Activated CD4-positive, alpha-beta T cell treated with anti-CD3 and anti-CD28 coated beads for 36 hours (primary cell): Measurements from ENCODE around the gene MYL6. TPM values are rescaled to one million over a fixed set of nuclear protein-coding genes. Genes with fewer than 3 reads are reported as not detected.

Source experiments
- ATAC-seq: fragments of 200-7000 bp; cut with Tn5 transposase; one replicate; pipeline ENCODE4 v1.10.0; 2021; ENCODE audit warnings: mild to moderate bottlenecking, moderate library complexity
- CTCF ChIA-PET: fragments of 350-600 bp; sonication (Branson Sonifier 250); formaldehyde crosslinking; loops from one replicate; lab custom pipeline; 2021; ENCODE audit warnings: antibody characterized with exemption; lab: Charles Lee
- POLR2A ChIA-PET: fragments of 350-600 bp; sonication (Branson Sonifier 250); formaldehyde crosslinking; loops from one replicate; lab custom pipeline; 2021; ENCODE audit warnings: antibody characterized with exemption, inconsistent platforms; lab: Charles Lee
- DNase-seq: peaks from one replicate; pipeline ENCODE4 v3.0.0-alpha.2; 2020
- H3K27ac Mint-ChIP-seq: one replicate; pipeline ENCODE4 v1.8.0; 2021; ENCODE audit warnings: mixed read lengths
- H3K27me3 Mint-ChIP-seq: one replicate; pipeline ENCODE4 v1.8.0; 2021; ENCODE audit warnings: mixed read lengths
- H3K36me3 Mint-ChIP-seq: one replicate; pipeline ENCODE4 v1.8.0; 2021; ENCODE audit warnings: low read depth, mixed read lengths
- H3K4me1 Mint-ChIP-seq: one replicate; pipeline ENCODE4 v1.8.0; 2021; ENCODE audit warnings: mixed read lengths
- H3K4me3 Mint-ChIP-seq: one replicate; pipeline ENCODE4 v1.8.0; 2021; ENCODE audit warnings: mild to moderate bottlenecking, moderate library complexity, mixed read lengths
- H3K9me3 Mint-ChIP-seq: one replicate; pipeline ENCODE4 v1.8.0; 2021; ENCODE audit warnings: low read depth, mixed read lengths
- intact Hi-C, 2 experiments: fragments of 100-400 bp; cut with DNase I in 1 of 2; cut with micrococcal nuclease in 1 of 2; formaldehyde crosslinking; loops; one replicate each; pipeline versions ENCODE4 v1.14.2 to v1.15.1; 2022 to 2024; cut with DNase I, micrococcal nuclease
- total RNA-seq, 2 experiments: library from RNA; stranded (reverse); gene quantifications; one replicate each; pipeline ENCODE4 v1.2.3, GENCODE V29; 2021

The MYL6 gene
- total RNA-seq, 2 experiments from 2014 or later, result 692 to 918 TPM

DNA sequence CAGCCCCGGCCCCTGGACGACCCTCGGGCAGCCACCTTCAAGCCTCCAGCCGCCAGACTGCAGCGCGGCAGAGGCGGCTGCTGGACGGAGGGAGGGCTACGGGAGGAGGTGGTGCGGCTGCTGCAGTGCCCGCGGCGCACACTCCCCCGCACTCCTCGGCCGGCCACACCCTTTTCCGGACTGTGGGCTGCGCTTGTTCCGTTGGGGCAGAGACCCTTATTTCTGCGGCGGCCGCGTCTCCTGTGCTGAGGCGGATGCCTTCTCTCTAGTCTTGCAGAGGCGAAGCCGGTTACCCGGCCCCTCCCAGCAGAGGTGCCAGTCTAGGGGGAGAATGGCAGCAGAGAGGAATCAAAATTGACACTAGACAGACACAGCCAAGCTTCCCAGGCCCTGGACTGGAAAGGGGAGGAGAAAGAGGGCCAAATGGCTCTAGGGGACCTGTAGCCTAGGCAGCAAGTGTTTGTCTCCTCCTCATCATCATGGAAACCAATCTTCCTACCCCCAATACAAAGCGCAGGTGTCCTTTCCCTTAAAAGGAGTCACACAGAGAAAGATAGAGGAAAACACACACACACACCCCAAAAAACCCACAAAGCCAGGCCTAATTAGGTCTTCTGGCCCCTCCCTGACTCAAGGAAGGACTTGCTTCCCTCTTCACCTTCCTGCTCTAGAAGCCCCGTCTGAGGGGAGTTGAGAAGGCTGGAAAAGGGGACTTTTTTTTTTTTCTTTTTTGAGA, 28.8 kb upstream of the MYL6 start:
- Mint-ChIP-seq H3K36me3 (peaks cover 47% of the 10 kb centered on the region), H3K4me1 (peaks cover 58% of the 10 kb centered on the region), H3K9me3 (no peaks in the 10 kb centered on the region), H3K27me3 (no peaks in the 10 kb centered on the region), H3K4me3 (peak overlapping the region; percentile 93), H3K27ac (peak overlapping the region; percentile 95)
- intact Hi-C loops, result loop anchor here in 1 of 2 experiments (5.0 kb wide), 2 partner anchors 138 to 338 kb away; partner anchors contain the start of genes COQ10A and SPRYD4
- peak; percentile 76 for DNase-seq
- ChIA-PET POLR2A (interaction anchor here (0.6 to 2.3 kb wide), 6 partner anchors 12 to 53 kb away, joined by 3 to 48 read pairs (median 10); partner anchors contain the start of genes MYL6, PA2G4, RPL41 and ZC3H10), CTCF (interaction anchor here (0.6 to 7.4 kb wide), 8 partner anchors 10 to 93 kb away, joined by 3 to 112 read pairs (median 10); partner anchors contain the start of genes PA2G4, RNF41, SMARCC2 and ZC3H10)
- ATAC-seq, result peak; percentile 3

DNA sequence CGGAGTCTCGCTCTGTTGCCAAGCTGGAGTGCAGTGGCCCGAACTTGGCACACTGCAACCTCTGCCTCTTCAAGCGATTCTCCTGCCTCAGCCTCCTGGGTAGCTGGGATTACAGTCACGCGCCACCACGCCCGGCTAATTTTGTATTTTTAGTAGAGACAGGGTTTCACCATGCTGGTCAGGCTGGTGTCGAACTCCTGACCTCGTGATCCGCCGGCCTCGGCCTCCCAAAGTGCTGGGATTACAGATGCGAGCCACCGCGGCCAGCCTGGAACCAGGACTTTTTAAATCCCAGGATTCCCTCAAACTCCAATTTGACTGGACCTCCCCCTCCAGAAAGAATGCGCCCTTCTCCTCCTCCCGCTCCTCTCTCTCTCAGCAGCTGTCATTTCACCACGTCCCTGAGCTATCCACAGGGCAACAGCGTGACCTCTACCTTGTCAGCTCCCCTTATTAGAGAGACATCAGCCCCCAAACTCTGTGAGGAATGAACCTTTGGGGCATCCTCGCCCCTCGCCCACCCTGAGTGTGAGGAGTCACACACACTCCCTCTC, 28.1 kb upstream of the MYL6 start:
- Mint-ChIP-seq H3K36me3 (peaks cover 48% of the 10 kb centered on the region), H3K9me3 (no peaks in the 10 kb centered on the region), H3K27me3 (no peaks in the 10 kb centered on the region), H3K4me1 (peaks cover 56% of the 10 kb centered on the region), H3K4me3 (peak overlapping the region; percentile 93), H3K27ac (peak overlapping the region; percentile 80)
- POLR2A ChIA-PET, result no interaction called here
- ATAC-seq (no peak), DNase-seq (no peak)
- CTCF ChIA-PET, result interaction anchor here (0.6 to 0.7 kb wide), 3 partner anchors 9 to 1628 kb away, joined by 3 read pairs; no protein-coding TSS in a partner anchor
- intact Hi-C loops, result loop anchor here in 1 of 2 experiments (5.0 kb wide), 2 partner anchors 137 to 337 kb away; partner anchors contain the start of genes COQ10A and SPRYD4

DNA sequence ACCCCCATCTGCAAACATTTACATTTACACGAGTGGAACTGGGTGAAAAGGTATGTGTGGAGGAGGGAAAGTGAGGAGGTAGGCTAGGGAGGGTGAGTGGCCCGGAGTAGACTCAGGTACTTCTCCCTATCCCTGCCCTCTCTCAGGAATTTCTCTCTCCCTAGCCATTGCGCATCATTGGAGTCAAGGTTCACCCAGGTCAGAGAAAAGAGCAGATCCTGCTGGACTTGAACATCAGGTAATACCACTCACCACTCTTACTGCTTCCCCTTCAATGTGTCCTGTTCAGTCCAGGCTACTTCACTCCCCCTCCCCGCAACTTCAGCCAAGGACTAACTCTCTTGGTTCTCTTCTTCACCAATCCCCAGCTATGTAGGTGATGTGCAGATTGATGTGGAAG, 27.3 kb upstream of the MYL6 start:
- ChIA-PET POLR2A (no interaction called here), CTCF (interaction anchor here (0.6 to 0.7 kb wide), 2 partner anchors 103 to 111 kb away, joined by 3 to 4 read pairs; no protein-coding TSS in a partner anchor)
- Mint-ChIP-seq H3K4me3 (peak overlapping the region; percentile 93), H3K27ac (peak overlapping the region; percentile 43), H3K36me3 (peaks cover 52% of the 10 kb centered on the region), H3K9me3 (no peaks in the 10 kb centered on the region), H3K4me1 (peaks cover 57% of the 10 kb centered on the region), H3K27me3 (no peaks in the 10 kb centered on the region)
- intact Hi-C loops, result no loop called here
- DNase-seq (no peak), ATAC-seq (no peak)

DNA sequence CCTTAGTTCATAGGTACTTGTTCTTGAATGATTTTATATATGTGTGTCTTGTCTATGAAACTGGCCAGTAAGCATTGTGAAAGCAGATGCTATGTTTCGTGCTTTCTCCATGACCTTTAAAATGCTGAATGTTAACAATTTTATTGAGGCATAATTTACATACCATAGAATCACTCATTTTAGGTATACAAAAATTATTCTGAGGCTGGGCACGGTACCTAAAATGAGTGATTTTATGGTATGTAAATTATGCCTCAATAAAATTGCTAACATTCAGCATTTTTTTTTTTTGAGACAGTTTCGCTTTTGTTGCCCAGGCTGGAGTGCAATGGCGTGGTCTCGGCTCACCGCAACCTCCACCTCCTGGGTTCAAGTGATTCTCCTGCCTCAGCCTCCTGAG, 23.3 kb upstream of the MYL6 start:
- H3K9me3 Mint-ChIP-seq, result no peaks in the 10 kb centered on the region

DNA sequence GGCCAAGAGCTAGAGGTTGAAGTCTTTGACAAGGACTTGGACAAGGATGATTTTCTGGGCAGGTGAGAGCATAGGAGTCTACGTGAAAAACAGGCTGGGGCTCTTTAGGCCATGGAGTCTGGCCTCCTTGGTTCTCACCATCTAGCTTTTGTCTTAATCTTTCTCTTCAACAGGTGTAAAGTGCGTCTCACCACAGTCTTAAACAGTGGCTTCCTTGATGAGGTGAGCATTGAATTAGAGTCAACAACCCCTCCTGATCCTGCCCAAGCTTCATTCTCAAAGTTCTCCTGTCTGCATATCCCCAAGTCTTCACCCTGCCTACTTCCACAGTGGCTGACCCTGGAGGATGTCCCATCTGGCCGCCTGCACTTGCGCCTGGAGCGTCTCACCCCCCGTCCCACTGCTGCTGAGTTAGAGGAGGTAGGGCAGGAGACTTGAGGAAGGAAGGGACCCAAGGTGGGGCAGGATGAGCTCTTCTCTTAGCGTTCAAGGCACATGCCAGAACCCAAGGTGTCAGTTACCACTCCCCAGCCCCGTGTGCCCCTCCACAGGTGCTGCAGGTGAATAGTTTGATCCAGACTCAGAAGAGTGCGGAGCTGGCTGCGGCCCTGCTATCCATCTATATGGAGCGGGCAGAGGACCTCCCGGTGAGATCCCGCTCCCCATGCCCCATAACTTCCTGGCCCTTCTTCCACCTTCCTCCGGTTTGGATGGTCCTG, 20.1 kb upstream of the MYL6 start:
- Mint-ChIP-seq H3K4me3 (no peak overlapping the region), H3K36me3 (peaks cover 78% of the 10 kb centered on the region), H3K4me1 (peaks cover 53% of the 10 kb centered on the region), H3K9me3 (no peaks in the 10 kb centered on the region), H3K27ac (peak overlapping the region; percentile 68), H3K27me3 (no peaks in the 10 kb centered on the region)
- ChIA-PET CTCF (interaction anchor here (1.0 to 1.9 kb wide), 6 partner anchors 10 to 20 kb away, joined by 3 to 7 read pairs (median 4); partner anchors contain the start of genes ESYT1, MYL6B and ZC3H10), POLR2A (interaction anchor here (0.6 to 1.6 kb wide), 3 partner anchors 11 to 13 kb away, joined by 3 to 5 read pairs (median 5); partner anchors contain the start of gene ESYT1)
- ATAC-seq, result no peak
- intact Hi-C loops, result no loop called here
- no peak for DNase-seq

More for the DNA sequence above, 23.3 kb upstream of the MYL6 start:
- DNase-seq (no peak), ATAC-seq (no peak)
- no peak overlapping the region for H3K4me3 Mint-ChIP-seq
- CTCF ChIA-PET, result interaction anchor here (1.1 kb wide), 1 partner anchor 10 kb away, joined by 5 read pairs; no protein-coding TSS in a partner anchor
- no peaks in the 10 kb centered on the region for H3K27me3 Mint-ChIP-seq
- POLR2A ChIA-PET, result no interaction called here
- no peak overlapping the region for H3K27ac Mint-ChIP-seq
- H3K36me3 Mint-ChIP-seq, result peaks cover 84% of the 10 kb centered on the region
- peaks cover 63% of the 10 kb centered on the region for H3K4me1 Mint-ChIP-seq
- intact Hi-C loops, result no loop called here

DNA sequence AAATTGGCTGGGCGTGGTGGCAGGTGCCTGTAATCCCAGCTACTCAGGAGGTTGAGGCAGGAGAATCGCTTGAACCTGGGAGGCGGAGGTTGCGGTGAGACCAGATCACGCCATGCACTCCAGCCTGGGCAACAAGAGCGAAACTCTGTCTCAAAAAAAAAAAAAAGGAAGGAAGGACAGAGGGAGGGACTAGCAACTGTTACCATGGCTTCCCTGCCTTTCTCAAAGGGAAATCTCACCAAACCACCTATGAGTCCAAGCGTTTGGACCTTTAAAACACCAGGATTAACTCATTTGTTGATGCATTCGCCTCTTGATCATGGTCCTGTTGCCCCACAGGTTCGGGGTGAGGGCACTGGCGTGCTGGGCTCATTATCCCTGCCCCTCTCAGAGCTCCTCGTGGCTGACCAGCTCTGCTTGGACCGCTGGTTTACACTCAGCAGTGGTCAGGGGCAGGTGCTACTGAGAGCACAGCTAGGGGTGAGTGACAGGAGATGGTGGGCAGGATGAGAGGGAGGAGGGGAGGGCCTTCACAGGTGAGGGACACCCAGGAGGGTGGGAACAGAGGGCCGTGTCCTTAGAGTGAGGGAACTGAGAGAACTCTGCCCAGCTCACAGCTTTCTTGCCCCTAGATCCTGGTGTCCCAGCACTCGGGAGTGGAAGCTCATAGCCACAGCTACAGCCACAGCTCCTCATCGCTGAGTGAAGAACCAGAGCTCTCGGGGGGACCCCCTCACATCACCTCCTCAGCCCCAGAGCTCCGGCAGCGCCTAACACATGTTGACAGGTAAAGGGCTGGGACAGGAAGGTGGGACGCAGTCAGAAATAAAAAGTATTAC, 16.0 kb upstream of the MYL6 start:
- H3K4me3 Mint-ChIP-seq, result no peak overlapping the region
- H3K36me3 Mint-ChIP-seq, result peaks cover 71% of the 10 kb centered on the region
- H3K9me3 Mint-ChIP-seq, result no peaks in the 10 kb centered on the region
- peaks cover 42% of the 10 kb centered on the region for H3K4me1 Mint-ChIP-seq
- H3K27ac Mint-ChIP-seq, result peak overlapping the region; percentile 83
- no peaks in the 10 kb centered on the region for H3K27me3 Mint-ChIP-seq
- DNase-seq (no peak), ATAC-seq (no peak)
- POLR2A ChIA-PET, result no interaction called here
- CTCF ChIA-PET, result interaction anchor here (0.7 to 2.0 kb wide), 4 partner anchors 10 to 157 kb away, joined by 3 to 6 read pairs (median 4); partner anchors contain the start of gene ESYT1
- intact Hi-C loops, result no loop called here

DNA sequence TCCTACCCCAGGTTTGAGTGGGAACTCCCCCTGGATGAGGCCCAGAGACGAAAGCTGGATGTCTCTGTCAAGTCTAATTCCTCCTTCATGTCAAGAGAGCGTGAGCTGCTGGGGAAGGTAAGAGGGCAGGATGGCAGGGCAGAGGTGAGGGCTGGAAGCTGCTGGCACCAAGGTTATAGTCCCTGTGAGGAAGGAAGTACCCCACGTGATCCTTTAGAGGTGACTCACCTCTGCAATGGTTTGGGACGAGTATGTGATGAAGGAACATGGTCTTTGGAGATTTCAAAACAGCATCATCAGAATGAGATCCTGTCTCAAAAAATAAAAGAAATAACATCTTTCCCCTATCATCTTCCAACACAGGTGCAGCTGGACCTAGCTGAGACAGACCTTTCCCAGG, 14.9 kb upstream of the MYL6 start:
- Mint-ChIP-seq H3K27ac (peak overlapping the region; percentile 83), H3K4me1 (peaks cover 31% of the 10 kb centered on the region), H3K36me3 (peaks cover 61% of the 10 kb centered on the region), H3K9me3 (no peaks in the 10 kb centered on the region), H3K27me3 (no peaks in the 10 kb centered on the region), H3K4me3 (no peak overlapping the region)
- no peak for DNase-seq
- peak; percentile 74 for ATAC-seq
- ChIA-PET CTCF (interaction anchor here (0.7 to 2.0 kb wide), 5 partner anchors 15 to 493 kb away, joined by 3 to 4 read pairs (median 3); partner anchors contain the start of gene ESYT1), POLR2A (interaction anchor here (0.6 to 0.9 kb wide), 4 partner anchors 15 to 327 kb away, joined by 3 to 4 read pairs (median 3); partner anchors contain the start of gene ESYT1)
- intact Hi-C loops, result no loop called here

DNA sequence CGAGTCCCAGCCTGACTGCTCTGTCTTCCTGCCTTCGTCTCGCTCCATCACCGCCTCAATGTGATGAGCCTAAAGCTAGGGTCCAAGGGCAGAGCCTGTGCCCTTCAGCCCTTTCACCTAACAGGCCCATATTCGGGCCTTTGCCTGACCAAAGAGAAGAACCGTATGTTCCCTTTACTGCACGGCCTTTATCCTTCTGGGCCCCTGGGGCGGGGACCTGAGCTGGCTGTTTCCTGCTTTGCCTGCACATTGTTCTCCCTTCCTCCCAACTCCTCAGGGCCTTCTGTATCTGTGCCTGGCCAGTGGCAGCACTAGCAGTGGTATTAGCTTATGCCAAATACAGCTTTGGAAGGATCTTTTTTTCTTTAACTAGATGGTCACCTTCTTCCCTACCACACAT, 14.3 kb upstream of the MYL6 start:
- no peak for ATAC-seq
- Mint-ChIP-seq H3K27me3 (no peaks in the 10 kb centered on the region), H3K4me1 (peaks cover 25% of the 10 kb centered on the region), H3K4me3 (no peak overlapping the region), H3K9me3 (no peaks in the 10 kb centered on the region), H3K27ac (peak overlapping the region; percentile 32), H3K36me3 (peaks cover 54% of the 10 kb centered on the region)
- ChIA-PET CTCF (interaction anchor here (0.6 to 1.2 kb wide), 6 partner anchors 16 to 492 kb away, joined by 3 read pairs; partner anchors contain the start of gene ESYT1), POLR2A (interaction anchor here (0.6 kb wide), 1 partner anchor 29 kb away, joined by 3 read pairs; no protein-coding TSS in a partner anchor)
- intact Hi-C loops, result no loop called here
- no peak for DNase-seq

DNA sequence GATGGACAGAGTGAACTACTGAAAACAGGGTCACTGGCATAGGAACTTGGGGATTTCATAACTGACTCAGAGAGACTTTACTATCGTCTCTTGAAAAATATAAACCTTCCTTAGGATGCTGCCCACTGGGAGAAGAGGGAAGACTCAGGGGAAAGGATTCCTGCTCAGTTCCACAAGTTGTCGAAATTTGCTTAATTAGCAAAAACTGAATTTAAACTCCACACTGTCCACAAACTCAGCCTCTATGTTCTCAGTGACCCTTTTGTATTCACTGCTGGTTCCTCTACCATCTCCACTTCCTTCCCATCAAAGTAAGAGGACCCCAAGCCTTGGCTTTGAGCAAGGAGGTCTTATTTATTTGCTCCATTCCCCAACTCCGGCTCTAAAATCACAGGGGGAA, 12.9 kb upstream of the MYL6 start:
- DNase-seq (no peak), ATAC-seq (no peak)
- Mint-ChIP-seq H3K4me3 (no peak overlapping the region), H3K4me1 (peaks cover 26% of the 10 kb centered on the region), H3K9me3 (no peaks in the 10 kb centered on the region), H3K27ac (peak overlapping the region; percentile 31), H3K36me3 (peaks cover 43% of the 10 kb centered on the region), H3K27me3 (no peaks in the 10 kb centered on the region)
- intact Hi-C loops, result no loop called here
- POLR2A ChIA-PET, result no interaction called here
- CTCF ChIA-PET, result no interaction called here
